DMS 273 treated with DMSO at 0.1 percent for 48 hours (cell line): ENCODE measurements around the gene RAB3B.
A peak's percentile ranks its signal among the peaks of the same experiment; 100 is the strongest.

ENCODE experiments used
- DNase-seq: peaks from one replicate; lab custom pipeline; 2025; lab: John Stamatoyannopoulos, UW

The RAB3B gene

GRCh38 chr1:51956528-51957509 lies 33.7 kb downstream of the RAB3B start:
- no peak for DNase-seq

GRCh38 chr1:51955797-51956527 lies 34.5 kb downstream of the RAB3B start:
- DNase-seq = no peak

DNA sequence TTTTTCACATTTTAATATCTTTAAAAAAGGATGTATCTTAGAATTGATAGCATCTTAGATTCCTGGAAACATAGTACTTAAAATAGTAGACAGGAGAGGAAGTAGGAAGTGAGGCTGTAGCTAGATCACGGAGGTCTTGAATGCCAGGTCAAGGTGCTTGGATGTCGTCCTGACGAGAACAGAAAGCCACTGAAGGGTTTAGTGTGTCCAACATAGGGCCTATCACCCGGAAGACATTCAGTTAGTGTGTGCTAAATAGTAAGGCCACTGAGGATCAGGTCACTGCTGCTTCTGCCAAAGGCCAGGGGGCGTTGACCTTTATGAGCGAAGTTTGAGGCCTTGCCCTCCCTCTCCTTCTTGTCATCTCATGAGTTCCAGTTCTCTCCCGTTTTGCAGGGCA lies 35.7 kb downstream of the RAB3B start:
- DNase-seq = no peak

DNA sequence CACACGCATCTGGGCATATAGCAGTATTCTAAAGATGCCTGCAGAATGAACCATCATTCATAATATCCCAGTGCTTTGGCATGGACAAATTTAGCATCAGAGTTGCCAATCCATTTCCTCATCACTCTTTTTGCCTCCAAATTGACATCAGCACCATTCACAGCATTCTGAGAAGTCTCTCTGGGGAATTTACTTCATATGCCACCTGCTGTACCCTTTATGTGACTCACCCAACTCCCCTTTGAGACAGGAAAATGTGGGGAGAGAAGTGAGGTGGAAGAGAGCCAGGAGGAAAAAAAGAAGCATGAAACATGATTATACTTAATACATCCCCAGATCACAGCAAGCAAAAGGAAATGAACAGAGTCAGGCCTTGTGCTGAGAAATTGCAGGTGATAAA lies 37.4 kb downstream of the RAB3B start:
- DNase-seq = no peak

DNA sequence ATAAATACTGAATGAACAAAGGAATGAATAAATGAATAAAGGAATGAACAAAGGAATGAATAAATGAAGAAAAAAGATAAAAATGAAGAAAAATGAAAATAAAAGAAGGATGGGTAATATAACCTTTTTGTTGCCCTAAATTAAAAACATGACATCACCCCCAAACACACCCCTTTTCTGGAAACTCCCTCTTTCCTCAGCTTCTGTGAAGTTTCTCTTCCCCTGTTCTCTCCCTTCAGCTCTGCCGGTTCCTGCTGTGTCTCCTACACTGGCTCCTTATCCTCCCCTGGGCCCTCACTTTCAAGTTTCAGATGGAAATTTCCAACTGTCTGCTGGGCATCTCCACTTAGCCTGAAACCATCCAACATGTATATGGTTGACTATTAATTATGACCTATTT lies 37.9 kb downstream of the RAB3B start:
- no peak for DNase-seq

GRCh38 chr1:51950701-51951100 lies 39.8 kb downstream of the RAB3B start:
- no peak for DNase-seq

GRCh38 chr1:51949014-51949702 lies 41.3 kb downstream of the RAB3B start:
- no peak for DNase-seq

DNA sequence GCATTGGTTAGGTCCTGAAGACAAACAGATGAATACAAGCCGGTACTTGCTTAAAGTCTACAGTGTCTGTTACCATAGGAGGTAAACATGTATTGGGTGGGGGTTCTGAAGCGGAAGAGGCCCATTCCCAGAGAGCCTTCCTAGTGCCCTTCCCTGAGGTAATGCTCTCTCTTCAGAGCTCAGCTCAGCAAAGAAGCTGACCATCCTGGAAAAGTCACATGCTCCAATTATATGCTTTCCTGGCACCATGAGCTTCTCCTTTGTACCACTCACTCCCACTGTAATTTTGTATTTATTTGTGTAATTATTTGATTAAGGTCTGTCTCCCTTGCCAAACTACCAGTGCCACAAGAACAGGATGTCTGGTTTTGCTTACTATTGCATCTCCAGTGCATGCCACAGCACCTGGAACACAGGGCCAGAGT lies 42.0 kb downstream of the RAB3B start:
- no peak for DNase-seq

GRCh38 chr1:51946300-51946699 lies 44.2 kb downstream of the RAB3B start:
- no peak for DNase-seq

- DNase-seq = no peak
These were observed 44.9 kb downstream of the RAB3B start for GRCh38 chr1:51945591-51945990.

- DNase-seq = no peak
These were observed 48.2 kb downstream of the RAB3B start for GRCh38 chr1:51942281-51942680.

DNA sequence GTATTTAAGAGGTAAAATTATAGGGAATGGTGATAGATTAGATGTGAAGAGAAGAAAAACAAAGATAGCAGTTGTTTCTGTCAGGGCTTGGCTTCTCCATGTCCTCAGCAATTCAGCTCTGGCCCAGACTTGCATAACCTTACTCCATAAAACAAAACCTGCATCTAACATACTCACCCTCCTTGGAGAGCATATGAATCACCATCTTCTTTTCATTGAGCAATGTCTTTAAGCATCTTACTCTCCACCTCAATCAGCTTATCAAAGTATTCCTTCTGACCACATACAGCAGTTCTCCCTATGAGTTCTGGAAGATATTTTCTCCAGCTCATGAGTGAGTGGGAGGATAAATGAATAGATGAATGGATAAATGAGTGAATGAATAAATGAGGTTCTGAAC lies 49.0 kb downstream of the RAB3B start:
- DNase-seq = no peak

DNA sequence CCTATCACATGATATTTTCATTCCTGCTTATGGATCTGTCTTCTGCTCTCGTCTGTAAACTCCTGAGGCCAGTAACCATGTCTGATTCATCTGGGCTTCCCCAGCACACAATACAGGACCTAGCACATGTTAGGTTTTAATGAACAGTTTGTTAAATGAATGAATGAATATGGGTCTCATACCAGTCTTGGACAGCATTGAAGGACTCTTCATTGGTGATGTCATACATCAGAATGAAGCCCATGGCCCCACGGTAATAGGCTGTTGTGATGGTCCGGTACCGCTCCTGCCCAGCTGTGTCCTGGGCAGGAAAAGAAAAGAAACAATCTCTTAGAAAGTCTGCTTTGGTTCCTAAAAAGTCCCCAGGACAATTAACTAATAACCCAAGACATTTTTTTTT lies 53.4 kb downstream of the RAB3B start:
- DNase-seq = no peak

DNA sequence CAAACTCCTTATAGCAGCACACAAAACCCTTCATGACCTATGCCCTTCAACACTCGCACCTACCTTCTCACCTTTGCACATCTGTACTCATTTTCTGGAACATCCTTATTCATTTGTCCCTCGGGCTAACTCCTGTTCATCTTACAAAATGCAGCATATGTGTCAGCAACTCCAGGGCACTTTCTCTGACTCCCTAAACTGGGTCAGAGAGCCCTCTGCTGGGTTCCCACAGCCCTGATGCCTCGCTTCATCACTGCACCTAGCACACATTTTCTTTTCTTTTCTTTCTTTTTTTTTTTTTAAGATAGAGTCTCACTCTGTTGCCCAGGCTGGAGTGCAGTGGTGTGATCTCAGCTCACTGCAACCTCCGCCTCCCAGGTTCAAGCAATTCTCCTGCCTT lies 54.0 kb downstream of the RAB3B start:
- no peak for DNase-seq

DNA sequence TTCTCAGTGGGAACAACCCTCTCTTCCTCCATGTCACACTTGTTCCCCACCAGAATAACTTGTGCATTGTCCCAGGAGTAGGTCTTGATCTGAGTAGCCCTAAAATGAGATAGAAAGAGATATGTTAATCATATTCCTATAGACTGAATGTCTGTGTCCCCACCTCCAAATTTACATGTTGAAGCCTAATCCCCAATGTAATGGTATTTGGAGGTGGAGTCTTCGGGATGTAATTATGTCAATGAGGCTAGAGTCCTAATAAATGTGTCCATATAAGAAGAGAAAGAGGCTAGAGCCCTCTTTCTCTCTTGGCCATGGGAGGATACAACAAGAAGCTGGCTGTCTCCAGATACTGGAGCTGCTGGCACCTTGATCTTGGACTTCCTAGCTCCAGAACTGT lies 57.2 kb downstream of the RAB3B start:
- DNase-seq = no peak

GRCh38 chr1:51930329-51930728 lies 60.2 kb downstream of the RAB3B start:
- DNase-seq = no peak

GRCh38 chr1:51928896-51929295 lies 61.6 kb downstream of the RAB3B start:
- DNase-seq = no peak

- no peak for DNase-seq
These were observed 63.5 kb downstream of the RAB3B start for GRCh38 chr1:51927029-51927428.

DNA sequence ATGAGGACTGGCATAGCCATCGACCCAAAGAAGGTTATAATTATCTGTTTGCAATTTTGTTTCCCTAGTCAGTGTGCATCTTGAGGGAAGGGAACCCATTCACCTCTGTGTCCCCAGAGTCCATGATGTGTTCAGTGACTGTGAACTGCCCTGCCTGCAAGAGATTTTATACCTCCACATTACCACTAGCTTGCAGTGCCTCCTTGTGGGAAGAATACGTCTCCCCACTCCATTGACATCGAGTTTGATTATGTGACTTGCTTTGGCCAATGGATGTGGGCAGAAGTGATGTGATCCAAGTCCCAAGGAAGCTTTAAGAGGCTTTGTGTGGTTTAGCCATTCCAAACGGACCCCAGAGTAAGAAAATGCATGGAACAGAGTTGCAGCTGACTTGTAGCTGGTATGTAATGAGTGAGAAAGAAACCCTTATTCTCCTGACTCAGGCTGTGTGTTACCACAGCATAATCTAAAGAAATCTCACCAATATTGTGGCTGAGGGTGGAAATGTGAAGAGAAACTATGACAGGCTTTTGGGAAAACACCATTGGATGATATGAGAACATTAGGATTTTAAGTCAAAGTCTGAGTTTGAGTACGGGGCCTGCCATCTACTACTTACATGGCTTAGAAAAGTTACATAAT lies 64.2 kb downstream of the RAB3B start:
- peak; percentile 37 for DNase-seq

DNA sequence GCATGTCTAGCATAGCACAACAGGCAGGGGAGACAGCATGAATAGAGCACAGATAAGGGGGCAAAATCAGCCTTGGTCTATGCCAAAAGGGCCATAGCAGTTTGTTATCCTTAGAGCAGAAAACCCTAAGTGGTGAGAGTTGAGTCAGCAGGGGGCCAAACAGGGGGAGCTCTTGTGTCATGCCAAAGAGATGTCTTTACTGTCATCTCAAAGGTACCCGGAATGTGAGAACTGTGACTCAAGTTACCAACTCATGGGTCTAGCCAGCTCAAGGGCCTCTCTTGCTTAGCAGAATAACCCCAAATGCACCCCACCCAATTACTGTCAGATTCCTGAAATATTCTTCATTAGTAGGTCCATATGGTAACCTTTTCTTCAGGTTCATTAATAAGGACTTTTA lies 66.0 kb downstream of the RAB3B start:
- DNase-seq = no peak

DNA sequence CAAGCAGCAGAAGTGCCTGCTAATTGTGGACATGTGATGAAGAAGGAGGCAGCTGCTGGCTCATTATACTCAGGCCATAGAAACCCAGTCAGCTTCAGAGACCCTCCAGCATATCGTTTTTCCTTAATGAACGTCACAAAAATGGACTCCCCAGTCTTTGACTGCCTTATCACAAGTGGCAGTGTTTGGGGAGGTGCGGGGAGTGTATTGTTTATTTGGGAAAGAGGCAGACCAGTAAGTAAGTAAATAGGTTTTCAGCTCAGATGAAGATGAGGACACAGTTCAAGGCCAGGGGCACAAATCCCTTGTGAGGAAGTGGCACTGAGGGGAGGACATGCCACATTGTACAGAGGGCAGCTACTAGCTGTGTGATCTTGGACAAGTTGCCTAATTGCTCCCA lies 68.5 kb downstream of the RAB3B start:
- DNase-seq = no peak

DNA sequence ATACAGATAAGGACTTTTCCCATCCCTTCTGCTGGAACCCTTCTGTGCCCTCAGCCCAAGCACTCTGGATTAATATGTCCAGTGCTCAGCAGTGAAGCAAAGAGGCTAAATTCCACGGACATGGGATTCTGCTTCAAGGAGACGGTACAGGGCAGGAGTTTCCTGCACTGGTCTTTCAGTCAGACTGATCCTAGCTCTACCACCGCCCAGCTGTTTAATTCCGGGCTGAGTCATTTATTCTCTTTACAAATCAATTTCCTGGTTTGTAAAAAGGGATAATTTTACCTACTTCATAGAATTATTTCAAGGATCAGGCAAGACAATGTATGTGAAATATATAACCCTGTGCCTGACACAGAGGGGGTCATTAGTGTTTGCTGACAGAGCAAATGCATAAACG lies 70.4 kb downstream of the RAB3B start:
- no peak for DNase-seq
